OCI-LY3 (cell line): ENCODE measurements around the gene NHS.

ENCODE experiments used
- CTCF ChIP-seq: fragments of 200-600, 300-600 bp; sonication (generic); IDR thresholded peaks from 2 replicates; pipeline ENCODE4 v1.5.1; 2014; ENCODE audit warnings: antibody characterized with exemption, low read length, low read depth
- EZH2phosphoT487 ChIP-seq: fragments of 200-600 bp; shearing (Covaris generic); IDR thresholded peaks from 2 replicates; pipeline ENCODE4 v1.6.1; 2018; ENCODE audit warnings: antibody characterized with exemption, mixed run types, low read depth

DNA sequence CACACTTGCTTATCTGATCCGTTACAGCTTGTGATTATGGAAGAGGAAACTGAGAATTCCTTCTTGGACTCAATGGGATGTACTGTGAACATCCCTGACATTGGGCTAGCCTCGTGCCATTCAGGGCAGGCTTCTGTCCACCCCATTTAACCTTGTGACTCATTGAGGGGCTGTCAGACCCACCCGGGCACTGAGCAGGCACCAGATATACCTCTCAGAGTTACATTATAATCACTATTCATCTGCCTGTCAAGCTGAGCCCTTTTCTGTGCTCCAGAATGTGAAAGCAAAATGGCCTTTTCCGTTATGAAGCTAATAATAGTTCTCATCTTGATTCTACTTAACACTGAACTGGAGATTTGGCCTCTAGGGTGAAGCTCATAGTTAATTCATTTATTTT is 191.7 kb downstream of the NHS start:
- no peak for TF ChIP-seq CTCF
- no peak for TF ChIP-seq EZH2phosphoT487
